Measurements from ENCODE around the gene DNAH17. TPM values are rescaled to one million over a fixed set of nuclear protein-coding genes. Genes with fewer than 3 reads are reported as not detected.

Gene DNAH17, protein sequence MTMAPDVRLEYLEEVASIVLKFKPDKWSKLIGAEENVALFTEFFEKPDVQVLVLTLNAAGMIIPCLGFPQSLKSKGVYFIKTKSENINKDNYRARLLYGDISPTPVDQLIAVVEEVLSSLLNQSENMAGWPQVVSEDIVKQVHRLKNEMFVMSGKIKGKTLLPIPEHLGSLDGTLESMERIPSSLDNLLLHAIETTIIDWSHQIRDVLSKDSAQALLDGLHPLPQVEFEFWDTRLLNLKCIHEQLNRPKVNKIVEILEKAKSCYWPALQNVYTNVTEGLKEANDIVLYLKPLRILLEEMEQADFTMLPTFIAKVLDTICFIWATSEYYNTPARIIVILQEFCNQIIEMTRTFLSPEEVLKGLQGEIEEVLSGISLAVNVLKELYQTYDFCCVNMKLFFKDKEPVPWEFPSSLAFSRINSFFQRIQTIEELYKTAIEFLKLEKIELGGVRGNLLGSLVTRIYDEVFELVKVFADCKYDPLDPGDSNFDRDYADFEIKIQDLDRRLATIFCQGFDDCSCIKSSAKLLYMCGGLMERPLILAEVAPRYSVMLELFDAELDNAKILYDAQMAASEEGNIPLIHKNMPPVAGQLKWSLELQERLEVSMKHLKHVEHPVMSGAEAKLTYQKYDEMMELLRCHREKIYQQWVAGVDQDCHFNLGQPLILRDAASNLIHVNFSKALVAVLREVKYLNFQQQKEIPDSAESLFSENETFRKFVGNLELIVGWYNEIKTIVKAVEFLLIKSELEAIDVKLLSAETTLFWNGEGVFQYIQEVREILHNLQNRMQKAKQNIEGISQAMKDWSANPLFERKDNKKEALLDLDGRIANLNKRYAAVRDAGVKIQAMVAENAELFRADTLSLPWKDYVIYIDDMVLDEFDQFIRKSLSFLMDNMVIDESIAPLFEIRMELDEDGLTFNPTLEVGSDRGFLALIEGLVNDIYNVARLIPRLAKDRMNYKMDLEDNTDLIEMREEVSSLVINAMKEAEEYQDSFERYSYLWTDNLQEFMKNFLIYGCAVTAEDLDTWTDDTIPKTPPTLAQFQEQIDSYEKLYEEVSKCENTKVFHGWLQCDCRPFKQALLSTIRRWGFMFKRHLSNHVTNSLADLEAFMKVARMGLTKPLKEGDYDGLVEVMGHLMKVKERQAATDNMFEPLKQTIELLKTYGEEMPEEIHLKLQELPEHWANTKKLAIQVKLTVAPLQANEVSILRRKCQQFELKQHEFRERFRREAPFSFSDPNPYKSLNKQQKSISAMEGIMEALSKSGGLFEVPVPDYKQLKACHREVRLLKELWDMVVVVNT (N-terminal part only)
- total RNA-seq (2021; ENCODE audit: unreplicated experiment) (0.18 TPM), Bru-seq, nascent RNA (percentile 11 among the genes with signal in this experiment), BruChase-seq, experiment 1, labeled RNA remaining after a 2-hour chase (percentile 13 among the genes with signal in this experiment), BruChase-seq, experiment 2, labeled RNA remaining after a 6-hour chase (percentile 13 among the genes with signal in this experiment)
- 1.1 TPM for polyA plus RNA-seq (2012; ENCODE audit: insufficient read length)
- long read RNA-seq, partial matches to known transcripts = 0 of 11 reads
- long read RNA-seq, other reads (novel, unspliced or antisense) = 11 of 11 reads

DNA sequence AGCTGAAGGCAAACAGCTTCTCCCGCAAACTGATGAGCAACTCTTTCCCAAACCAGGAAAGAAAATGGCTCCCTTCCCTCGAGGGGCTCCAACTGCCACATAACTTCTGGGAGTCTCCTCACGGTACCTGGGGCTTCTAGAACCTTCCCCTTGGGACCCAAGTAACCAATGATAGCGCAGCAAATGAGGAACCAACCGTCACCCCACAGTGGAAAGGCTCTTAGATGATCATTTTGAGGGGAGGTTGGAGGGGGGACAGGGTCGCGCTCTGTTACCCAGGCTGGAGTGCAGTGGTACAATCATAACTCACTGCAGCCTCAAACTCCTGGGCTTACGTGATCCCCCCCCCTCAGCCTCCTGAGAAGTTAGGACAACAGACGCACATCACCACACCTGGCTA, at the start of gene DNAH17:
DNAH17 (minus strand) TSS at position 101 of the 400 bp plus-strand sequence. CDS start 2,339 bp downstream, outside the sequence.
- H3K4me1 ChIP-seq (ENCODE audit: control insufficient read depth, insufficient read depth, low read length) = no peaks in the 10 kb centered on the region
- ChIA-PET POLR2A (no interaction called here), CTCF (no interaction called here)
- in situ Hi-C loops (cut with HindIII; ENCODE audit: low pct_unique_long_range_greater_than_20kb, low sequenced_read_pairs) (no loop called here), intact Hi-C loops (cut with micrococcal nuclease; ENCODE audit: unreplicated experiment) (no loop called here)
- no peaks in the 10 kb centered on the region for H3K27me3 ChIP-seq (ENCODE audit: control insufficient read depth, insufficient read depth, low read length)
- no peak for ATAC-seq
- DNase-seq (ENCODE audit: low read depth, low spot score) = no peak
- TF ChIP-seq POLR2AphosphoS5 (IDR thresholded peaks at IDR 0.05; ENCODE audit: low read depth, low read length) = no peak
- no peak for TF ChIP-seq TCF7L2 (IDR thresholded peaks at IDR 0.05; ENCODE audit: low read depth, low read length)
- TF ChIP-seq, protein P1, sequence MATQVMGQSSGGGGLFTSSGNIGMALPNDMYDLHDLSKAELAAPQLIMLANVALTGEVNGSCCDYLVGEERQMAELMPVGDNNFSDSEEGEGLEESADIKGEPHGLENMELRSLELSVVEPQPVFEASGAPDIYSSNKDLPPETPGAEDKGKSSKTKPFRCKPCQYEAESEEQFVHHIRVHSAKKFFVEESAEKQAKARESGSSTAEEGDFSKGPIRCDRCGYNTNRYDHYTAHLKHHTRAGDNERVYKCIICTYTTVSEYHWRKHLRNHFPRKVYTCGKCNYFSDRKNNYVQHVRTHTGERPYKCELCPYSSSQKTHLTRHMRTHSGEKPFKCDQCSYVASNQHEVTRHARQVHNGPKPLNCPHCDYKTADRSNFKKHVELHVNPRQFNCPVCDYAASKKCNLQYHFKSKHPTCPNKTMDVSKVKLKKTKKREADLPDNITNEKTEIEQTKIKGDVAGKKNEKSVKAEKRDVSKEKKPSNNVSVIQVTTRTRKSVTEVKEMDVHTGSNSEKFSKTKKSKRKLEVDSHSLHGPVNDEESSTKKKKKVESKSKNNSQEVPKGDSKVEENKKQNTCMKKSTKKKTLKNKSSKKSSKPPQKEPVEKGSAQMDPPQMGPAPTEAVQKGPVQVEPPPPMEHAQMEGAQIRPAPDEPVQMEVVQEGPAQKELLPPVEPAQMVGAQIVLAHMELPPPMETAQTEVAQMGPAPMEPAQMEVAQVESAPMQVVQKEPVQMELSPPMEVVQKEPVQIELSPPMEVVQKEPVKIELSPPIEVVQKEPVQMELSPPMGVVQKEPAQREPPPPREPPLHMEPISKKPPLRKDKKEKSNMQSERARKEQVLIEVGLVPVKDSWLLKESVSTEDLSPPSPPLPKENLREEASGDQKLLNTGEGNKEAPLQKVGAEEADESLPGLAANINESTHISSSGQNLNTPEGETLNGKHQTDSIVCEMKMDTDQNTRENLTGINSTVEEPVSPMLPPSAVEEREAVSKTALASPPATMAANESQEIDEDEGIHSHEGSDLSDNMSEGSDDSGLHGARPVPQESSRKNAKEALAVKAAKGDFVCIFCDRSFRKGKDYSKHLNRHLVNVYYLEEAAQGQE (IDR thresholded peaks at IDR 0.05; ENCODE audit: insufficient read depth in 1 of 2, low read depth in 2 of 2, low read length in 1 of 2) = no peak
- TF ChIP-seq, protein P2, sequence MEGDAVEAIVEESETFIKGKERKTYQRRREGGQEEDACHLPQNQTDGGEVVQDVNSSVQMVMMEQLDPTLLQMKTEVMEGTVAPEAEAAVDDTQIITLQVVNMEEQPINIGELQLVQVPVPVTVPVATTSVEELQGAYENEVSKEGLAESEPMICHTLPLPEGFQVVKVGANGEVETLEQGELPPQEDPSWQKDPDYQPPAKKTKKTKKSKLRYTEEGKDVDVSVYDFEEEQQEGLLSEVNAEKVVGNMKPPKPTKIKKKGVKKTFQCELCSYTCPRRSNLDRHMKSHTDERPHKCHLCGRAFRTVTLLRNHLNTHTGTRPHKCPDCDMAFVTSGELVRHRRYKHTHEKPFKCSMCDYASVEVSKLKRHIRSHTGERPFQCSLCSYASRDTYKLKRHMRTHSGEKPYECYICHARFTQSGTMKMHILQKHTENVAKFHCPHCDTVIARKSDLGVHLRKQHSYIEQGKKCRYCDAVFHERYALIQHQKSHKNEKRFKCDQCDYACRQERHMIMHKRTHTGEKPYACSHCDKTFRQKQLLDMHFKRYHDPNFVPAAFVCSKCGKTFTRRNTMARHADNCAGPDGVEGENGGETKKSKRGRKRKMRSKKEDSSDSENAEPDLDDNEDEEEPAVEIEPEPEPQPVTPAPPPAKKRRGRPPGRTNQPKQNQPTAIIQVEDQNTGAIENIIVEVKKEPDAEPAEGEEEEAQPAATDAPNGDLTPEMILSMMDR (IDR thresholded peaks at IDR 0.05) = no peak
- no peak for TF ChIP-seq SIN3A (IDR thresholded peaks at IDR 0.05; ENCODE audit: borderline replicate concordance, insufficient read depth, low read depth, low read length)
- BruUV-seq (replicated peaks) = no TSS peak
- no peak within 1 kb of the TSS for H3K27ac ChIP-seq (ENCODE audit: low read length)
- H3K9me3 ChIP-seq (ENCODE audit: control insufficient read depth, insufficient read depth, low read depth, low read length) = no peaks in the 10 kb centered on the region
- H3K36me3 ChIP-seq (ENCODE audit: control insufficient read depth, insufficient read depth, low read length) = no peaks in the 10 kb centered on the region
- no peak within 1 kb of the TSS for H3K4me3 ChIP-seq (ENCODE audit: low read depth in 2 of 2, low read length in 2 of 2)
